Lower leg skin (tissue), 4 donors: Measurements from ENCODE around the gene SGF29. TPM values are rescaled to one million over a fixed set of nuclear protein-coding genes. Genes with fewer than 3 reads are reported as not detected.
"Not testable (repeated sequence)": the region's sequence is repeated elsewhere in the genome, so short reads cannot be mapped to it uniquely, and the experiment has no call there.

Experiments used
- DNase-seq, 2 donors: peaks; one replicate each; pipeline ENCODE4 v3.0.0-alpha.2; 2019; ENCODE audit warnings: low spot score in 2 of 2
- H3K4me3 ChIP-seq: fragments of 200-600 bp; sonication (generic); 2 replicates; pipeline ENCODE4 v1.5.1; 2017; ENCODE audit warnings: mild to moderate bottlenecking, low read depth; ENCODE audit not compliant: poor library complexity, severe bottlenecking
- CTCF ChIP-seq, 3 donors: fragments of 450-650 bp; IDR thresholded peaks; one replicate each; pipeline ENCODE4 v1.5.1; 2016; ENCODE audit warnings: antibody characterized with exemption in 3 of 3, mild to moderate bottlenecking in 3 of 3, moderate library complexity in 2 of 3
- POLR2A ChIP-seq, 2 donors: fragments of 450-650 bp; IDR thresholded peaks; one replicate each; pipeline ENCODE4 v1.6.1; 2016 to 2017; ENCODE audit warnings: antibody characterized with exemption in 2 of 2, mild to moderate bottlenecking in 1 of 2, moderate library complexity in 1 of 2
- WGBS, 2 donors: methylation state at CpG; one replicate each; pipeline ENCODE4 v1.1.5; 2018; 5-methylcytosine and 5-hydroxymethylcytosine counted together
- intact Hi-C: fragments of 100-400 bp; cut with DNase I; formaldehyde crosslinking; loops from one replicate; pipeline ENCODE4 v1.15.0; 2023; ENCODE audit warnings: low total_unique reads
- total RNA-seq, 4 donors: library from RNA; depleted of rRNA; stranded (reverse); fragments of >200 nt; gene quantifications; one replicate each; pipeline ENCODE4 v1.1.0, GENCODE V29; 2016

SGF29 gene
- total RNA-seq, 4 donors from 2014 or later = 16.7 to 29.9 (median 26.8) TPM

- WGBS, 2 donors = 55% methylated on average over 6 of the region's 10 CpGs; no CpG with 5 or more reads in 1 of the 2 donors
- intact Hi-C loops = loop anchor here (10.0 kb wide), 1 partner anchor 317 kb away; no protein-coding TSS in a partner anchor
- DNase-seq, H3K4me3 ChIP-seq: not testable (repeated sequence)
These were observed 48.3 kb downstream of the SGF29 start for GRCh38 chr16:28602062-28602461.

- DNase-seq = no peak
- H3K4me3 ChIP-seq = no peak overlapping the region
- 71 to 74% methylated on average over 5 to 6 of the region's 6 CpGs for WGBS, 2 donors
- TF ChIP-seq CTCF (IDR thresholded peaks at IDR 0.05) = no peak
- no peak for TF ChIP-seq POLR2A (IDR thresholded peaks at IDR 0.05)
- intact Hi-C loops = loop anchor here (10.0 kb wide), 1 partner anchor 318 kb away; no protein-coding TSS in a partner anchor
These were observed 48.8 kb downstream of the SGF29 start for GRCh38 chr16:28602529-28602928.

GRCh38 chr16:28603381-28604185 lies 49.9 kb downstream of the SGF29 start:
- no peak for DNase-seq
- intact Hi-C loops = loop anchor here (10.0 kb wide), 1 partner anchor 319 kb away; no protein-coding TSS in a partner anchor
- TF ChIP-seq CTCF (IDR thresholded peaks at IDR 0.05) (no peak), POLR2A (IDR thresholded peaks at IDR 0.05) (no peak)
- 71 to 76% methylated on average over 11 of the region's 11 CpGs for WGBS, 2 donors
- no peak overlapping the region for H3K4me3 ChIP-seq

- no peak for TF ChIP-seq POLR2A (IDR thresholded peaks at IDR 0.05)
- no peak for TF ChIP-seq CTCF (IDR thresholded peaks at IDR 0.05)
- intact Hi-C loops = loop anchor here (10.0 kb wide), 1 partner anchor 319 kb away; no protein-coding TSS in a partner anchor
- 69 to 77% methylated on average over 8 of the region's 8 CpGs for WGBS, 2 donors
- H3K4me3 ChIP-seq = no peak overlapping the region
- no peak for DNase-seq
These were observed 50.5 kb downstream of the SGF29 start for GRCh38 chr16:28604186-28604565.

GRCh38 chr16:28606291-28607115 lies 52.8 kb downstream of the SGF29 start:
- no peak overlapping the region for H3K4me3 ChIP-seq
- 82 to 90% methylated on average over 16 of the region's 16 CpGs for WGBS, 2 donors
- intact Hi-C loops = loop anchor here (10.0 kb wide), 1 partner anchor 322 kb away; no protein-coding TSS in a partner anchor
- TF ChIP-seq CTCF (IDR thresholded peaks at IDR 0.05) (no peak), POLR2A (IDR thresholded peaks at IDR 0.05) (no peak)
- peak in 1 of 2 donors; percentile 84 for DNase-seq
